Inferior parietal cortex (tissue), 1 donor: Measurements from ENCODE around the gene TMEM132C.
"Not testable (repeated sequence)": the region's sequence is repeated elsewhere in the genome, so short reads cannot be mapped to it uniquely, and the experiment has no call there.

Experiments
- DNase-seq: peaks from one replicate; pipeline ENCODE4 v3.0.0-alpha.2; 2016; ENCODE audit errors: extremely low spot score

TMEM132C gene

DNA sequence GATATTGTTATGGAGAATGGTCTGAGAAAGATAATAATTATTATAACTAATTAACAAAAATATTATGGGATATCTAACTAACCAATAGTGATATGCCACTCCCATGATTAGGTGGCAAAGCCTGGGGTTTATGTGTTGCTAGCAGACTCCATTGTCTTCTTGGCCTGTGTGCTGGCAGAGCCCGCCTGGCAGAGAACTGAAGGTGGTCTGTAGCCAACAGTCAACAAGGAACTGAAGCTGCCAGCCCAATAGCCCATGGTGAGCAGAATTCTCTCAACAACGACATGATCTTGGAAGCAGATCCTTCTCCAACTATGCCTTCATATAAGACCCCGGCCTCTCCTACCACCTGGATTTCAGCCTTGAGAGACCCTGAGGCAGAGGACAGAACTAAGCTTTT lies 298.0 kb downstream of the TMEM132C start:
- DNase-seq = no peak

DNA sequence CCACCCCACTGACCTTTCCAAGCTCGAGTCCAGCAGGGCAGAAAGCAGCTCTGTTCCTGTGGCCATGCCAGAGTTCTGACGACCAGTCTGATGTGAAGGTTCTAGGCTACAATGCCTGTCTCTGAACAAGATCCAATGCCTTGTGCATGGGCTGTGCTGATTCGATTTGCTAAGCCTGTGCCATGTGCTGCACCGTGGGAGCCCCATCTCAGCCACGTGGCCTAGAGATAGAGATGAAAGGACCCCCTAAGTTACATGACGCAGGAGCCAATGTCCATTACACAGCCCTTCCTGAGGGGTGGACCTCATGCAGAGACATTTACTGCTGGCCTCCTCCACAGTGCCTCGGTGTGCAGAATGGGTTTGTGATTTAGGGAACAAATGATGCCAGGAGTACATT lies 300.8 kb downstream of the TMEM132C start:
- DNase-seq = no peak

DNA sequence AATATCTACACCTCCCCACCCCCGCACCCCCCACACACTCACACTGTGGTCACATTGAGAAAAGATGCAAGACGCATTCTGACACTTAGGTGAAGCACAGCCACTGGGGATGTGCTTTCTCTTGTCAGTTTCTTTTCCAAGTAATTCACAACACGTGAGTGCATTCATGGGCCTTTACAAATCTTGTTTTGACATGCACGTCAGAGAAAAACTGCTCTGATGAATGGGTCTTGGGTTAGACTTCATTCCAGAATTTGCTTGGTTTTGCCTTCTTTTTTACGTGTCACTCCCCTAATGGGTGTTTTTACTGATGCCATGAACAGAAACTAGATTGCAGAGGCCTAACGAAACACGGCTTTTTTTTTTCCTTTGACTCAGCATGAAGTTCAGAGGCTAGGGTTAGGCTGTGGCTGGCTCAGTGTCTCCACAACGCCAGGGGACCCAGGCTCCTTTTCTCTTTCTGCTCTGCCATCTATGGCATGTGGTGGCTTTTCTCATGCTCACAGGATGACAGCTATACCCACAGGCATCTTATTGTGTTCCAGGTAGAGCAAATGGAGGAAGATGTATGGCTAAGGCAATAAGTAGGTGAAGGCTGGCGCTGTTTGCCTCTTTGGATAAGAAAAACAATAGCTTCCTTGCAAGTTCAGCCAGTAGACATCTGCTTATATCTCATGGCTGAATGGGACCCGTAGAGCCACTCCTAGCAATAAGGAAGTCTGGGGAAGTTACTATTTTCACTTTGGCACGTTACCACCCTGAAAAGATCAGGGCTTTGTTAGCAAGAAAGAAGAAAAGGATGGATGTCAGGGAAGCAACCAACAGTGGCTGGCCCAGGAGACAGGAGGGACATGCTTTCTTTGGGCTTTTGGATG lies 303.5 kb downstream of the TMEM132C start:
- no peak for DNase-seq

DNA sequence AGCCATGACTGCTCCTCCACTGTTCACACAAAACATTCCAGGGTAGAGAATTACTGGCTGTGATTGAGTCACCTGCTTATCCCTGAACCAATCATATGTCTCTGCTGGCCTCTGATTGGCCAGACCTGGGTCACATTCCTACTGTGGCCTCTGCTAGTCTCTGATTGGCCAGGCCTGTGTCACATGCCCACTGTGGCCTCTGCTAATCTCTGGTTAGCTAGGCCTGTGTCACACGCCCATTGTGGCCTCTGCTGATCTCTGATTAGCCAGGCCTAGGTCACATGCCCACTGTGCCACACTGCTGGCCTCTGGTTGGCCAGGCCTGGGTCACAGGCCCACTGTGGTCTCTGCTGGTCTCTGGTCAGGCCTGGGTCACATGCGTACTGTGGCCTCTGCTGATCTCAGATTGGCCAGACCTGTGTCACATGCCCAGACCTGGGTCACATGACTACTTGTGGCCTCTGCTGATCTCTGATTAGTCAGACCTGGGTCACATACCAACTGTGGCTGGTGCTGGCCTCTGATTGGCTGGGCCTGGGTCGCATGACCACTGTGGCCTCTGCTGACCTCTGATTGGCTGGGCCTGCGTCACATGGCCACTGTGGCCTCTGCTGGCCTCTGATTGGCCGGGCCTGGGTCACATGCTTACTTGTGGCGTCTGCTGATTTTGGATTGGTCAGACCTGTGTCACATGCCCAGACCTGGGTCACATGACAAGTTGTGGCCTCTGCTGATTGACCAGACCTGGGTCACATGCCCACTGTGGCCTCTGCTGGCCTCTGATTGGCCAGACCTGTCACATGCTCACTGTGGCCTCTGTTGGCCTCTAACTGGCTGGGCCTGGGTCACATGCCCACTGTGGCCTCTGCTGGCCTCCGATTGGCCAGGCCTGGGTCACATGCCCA lies 305.2 kb downstream of the TMEM132C start:
- DNase-seq = no peak

DNA sequence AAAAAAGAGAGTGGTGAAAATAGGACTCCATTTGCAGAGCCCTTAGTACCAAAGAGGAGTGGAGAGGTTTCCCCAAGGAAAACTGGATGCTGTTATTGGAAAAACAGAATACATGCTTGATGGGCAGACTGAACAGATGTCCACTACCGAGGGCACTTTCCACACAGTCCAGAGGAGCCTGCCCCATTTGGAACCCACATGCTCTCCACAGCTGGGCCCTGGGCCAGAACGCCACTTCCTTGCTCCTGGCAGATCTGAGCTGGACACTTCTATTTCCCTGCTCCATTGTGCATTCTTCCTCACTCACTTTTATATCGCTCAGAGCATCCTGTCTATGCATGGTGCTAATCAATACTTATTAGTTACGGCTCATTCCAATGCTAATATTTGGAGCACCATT lies 306.9 kb downstream of the TMEM132C start:
- no peak for DNase-seq

DNA sequence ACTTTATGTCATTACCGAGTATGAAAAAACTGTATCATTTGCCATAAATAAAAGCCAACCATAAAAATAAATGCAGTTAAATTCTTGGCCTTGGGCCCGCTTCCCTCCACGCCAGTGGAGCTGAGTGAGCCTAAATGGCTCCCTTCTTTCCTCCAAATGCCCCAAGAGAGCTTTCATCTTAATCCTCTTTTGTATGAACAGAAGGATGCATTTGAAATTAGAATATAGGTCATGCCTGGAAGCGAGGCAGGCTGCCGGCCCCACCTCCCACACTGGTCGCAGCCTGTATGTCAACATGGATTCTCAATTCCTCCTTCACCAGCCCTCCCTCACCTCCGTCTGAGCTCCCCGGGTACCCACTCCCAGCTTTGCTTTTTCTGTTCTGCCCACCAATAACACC lies 311.1 kb downstream of the TMEM132C start:
- DNase-seq = no peak

DNA sequence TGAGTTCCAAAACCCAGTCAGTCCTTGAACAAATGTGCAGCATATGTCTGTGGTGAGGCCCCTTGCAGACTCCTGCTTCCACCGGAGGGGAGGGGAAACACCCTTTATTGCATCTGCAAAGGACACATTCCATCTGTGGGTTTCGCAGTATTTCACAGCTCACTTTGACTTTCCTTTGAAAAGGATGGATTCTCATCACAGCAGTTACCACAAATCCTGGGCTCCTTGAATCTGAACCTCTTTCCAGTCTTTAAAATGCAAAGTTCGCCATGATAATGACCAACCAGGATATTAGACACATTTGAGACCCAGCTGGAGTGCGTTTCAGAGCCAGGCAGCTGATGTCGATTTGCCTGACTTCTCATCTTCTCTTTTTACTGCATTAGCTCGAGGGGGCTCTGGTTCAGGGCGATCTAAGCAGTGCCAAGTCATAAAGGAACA lies 314.4 kb downstream of the TMEM132C start:
- DNase-seq = no peak

DNA sequence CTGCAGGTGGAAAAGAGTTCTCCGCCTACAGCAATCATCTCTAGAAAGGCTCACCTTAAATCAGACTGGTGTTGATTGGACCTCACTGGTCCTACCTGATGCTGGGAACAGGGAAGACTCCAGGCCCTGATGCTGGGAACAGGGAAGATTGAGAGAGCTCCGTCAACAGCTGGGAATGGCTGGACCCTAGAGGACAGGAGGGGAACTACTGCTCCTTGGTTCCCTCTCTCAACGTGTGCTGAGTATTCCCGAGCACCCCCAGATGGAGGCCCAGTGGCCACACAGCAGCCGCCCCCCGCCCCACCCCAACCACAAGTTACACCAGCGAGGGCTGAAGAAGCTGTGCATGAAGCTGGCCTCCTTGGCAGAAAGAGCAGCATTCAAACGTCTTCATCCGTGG lies 316.5 kb downstream of the TMEM132C start:
- no peak for DNase-seq

DNA sequence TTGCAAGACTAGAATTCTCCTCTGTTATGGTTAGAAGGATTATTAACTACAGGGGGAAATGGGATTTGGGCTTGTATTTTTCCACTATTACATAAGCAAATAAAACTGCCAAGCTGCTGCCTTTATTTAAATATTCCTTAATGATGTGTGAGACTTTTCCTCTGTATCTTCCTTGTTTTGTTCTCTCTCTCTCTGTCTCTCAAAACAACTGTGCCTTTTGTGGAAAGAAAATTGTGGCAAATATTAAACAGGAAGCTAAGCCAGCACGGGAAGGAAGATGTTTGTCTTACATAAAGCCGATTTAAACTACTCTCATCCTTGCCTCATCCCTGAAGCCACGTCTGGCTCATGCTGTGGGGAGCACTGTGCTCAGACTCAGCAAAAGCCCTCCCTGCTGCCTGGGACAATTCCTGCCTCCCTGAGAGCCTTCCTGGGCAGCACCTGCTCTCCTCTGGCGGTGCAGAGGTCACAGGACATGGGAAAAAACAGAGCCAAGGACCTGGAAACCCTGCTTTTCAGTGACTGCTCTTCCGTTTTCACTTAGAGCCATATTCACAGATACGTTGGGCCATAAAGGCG lies 319.6 kb downstream of the TMEM132C start:
- no peak for DNase-seq

DNA sequence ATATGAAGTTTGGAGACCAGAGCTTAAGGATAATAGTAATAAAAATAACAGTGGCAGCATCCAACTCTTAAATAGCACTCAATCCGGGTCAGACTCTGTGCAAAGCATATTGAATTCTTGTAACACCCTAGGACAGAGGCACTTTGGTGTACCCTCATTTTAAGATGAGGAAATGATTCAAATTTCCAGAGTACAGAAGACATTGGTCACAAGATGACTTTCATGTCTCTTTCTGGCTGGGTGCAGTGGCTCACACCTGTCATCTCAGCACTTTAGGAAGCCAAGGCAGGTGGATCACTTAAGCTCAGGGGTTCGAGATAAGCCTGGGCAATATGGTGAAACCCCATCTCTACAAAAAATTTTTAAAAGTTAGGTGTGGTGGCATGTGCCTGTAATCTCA lies 320.9 kb downstream of the TMEM132C start:
- DNase-seq = no peak

DNA sequence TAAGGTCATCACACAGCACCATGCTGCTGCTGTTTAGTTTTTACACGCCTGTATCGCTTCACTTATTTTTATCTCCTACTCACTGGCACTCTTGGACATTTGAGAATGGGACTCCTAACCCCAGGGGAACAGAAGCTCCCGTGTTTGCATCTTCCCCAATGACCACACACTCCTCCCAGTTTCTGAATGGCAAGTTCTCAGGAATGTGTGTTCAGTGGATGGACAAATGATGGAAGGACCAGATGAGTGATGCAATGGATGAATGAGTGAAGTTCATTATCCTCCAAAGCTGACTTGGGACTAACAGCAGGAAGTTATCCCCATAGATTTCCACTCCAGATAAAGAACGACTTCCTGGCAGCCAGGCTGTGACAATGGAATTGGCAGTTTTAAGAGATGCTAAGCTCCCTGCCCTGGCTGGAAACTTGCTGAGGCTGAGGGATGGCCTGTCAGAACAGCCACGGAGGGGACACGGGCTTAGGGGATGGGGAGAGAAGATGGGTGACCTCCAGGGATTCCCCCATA lies 325.3 kb downstream of the TMEM132C start:
- DNase-seq = no peak

DNA sequence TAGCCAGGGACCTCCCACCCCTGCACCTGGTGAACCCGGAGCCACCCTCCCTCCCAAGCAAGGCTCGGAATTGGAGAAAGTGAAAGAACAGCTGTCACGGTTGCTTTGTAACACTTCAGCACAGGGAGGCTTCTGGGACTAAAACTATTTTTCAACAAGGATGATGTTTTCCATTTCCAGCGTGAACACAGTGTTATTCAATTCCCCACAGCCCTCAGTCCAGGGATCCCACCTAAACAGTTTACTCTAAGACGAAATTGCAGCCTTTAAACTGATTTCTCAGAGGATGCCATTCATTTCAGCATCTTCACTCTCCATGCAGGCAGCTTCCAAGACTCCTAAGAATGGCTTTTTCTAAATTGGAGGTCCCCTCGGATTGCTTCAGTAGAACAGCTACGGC lies 327.6 kb downstream of the TMEM132C start:
- no peak for DNase-seq

DNA sequence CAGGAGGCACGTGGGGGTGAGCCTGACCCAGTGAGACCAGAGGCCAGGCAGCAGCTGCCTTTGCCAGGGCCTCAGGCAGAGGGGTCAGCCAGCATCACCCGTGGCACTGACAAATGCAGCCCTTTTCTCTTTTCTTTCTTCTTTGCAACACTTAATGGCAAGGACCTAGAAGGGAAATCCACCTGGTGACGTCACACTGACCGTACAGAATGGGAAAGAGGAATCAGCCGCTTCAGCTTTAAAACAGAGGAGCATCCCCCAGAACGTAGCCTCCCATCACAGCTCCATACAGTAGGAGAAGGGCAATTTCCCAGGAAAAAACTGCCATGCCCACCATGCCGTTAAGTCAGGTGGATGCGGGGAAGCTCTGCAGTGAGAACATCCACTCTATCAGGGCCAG lies 328.6 kb downstream of the TMEM132C start:
- no peak for DNase-seq

DNA sequence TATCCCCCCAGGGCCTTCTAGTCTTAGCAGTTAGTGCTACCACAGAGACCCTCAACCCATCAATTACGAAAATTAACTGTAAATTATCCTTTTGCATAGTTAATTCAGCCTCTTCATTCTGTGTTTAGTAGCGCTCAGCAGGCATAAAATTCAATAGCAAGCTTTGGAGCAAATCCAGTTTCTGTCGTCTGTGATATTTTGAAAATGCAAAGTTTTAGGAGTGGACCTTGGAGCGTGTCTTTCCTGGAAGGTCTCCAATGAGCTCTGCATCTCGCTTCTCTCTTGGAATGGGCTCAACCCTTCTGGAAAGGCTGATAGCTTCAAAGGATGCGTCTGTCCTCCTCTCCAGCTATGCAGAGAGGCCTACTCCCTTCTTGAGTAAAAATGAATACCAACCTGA lies 333.9 kb downstream of the TMEM132C start:
- DNase-seq = no peak

DNA sequence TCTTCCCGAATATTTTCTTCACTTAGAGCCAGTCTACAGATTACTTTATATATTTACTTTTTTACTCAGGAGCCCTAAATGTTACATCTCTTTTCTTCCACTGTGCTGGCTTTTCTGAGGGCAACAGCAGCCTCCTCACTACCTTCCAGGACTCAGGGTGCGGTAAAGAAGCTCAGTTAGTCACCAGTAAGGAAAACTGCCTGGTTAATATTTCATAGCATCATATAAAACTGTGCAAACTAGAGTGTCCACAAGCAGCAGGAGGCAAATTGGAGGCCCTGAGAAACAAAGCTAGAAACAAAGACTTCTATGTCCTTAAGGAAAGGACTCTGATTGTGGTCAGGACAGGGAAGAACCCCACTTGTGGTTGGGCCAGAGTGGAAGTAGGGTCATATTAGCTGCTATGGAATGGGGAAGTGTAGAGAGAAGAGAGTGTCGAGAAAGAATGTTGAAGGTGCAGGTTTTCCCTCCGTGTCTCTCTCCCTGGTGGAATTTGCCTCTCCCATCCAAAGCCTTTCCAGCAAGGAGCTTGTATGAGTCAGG lies 336.7 kb downstream of the TMEM132C start:
- no peak for DNase-seq

DNA sequence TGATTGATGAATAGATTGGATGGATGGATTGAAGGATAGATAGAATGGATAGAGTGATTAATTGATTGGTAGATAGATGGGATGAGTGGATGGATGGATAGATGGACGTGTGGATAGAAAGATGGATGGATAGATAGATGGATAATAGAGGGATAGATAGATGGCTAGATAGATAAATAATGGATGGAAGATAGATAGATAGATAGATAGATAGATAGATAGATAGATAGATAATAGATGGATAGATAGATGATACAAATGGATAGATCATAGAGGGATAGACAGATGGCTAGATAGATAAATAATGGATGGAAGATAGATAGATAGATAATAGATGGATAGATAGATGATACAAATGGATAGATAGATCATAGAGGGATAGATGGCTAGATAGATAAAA lies 337.2 kb downstream of the TMEM132C start:
- DNase-seq = not testable (repeated sequence)

DNA sequence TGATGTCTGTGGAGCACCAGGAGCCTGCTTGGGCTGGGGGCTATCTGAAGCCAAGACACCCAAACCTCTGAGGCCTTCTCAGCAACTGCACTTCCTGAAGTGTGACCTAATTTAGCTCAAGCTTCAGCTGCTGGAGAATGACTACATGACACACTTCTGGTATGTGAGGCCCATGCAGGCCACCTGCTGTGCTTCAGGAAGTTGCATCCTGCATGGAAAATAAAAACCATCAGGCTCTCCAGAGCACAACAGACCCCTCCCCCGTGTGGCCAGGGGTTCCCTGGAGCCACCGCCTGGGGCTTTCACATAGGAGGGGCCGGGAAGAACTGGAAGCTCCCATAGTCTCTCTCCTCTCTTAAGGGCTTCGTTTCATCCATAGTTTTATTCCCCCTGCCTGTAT lies 339.1 kb downstream of the TMEM132C start:
- DNase-seq = no peak

DNA sequence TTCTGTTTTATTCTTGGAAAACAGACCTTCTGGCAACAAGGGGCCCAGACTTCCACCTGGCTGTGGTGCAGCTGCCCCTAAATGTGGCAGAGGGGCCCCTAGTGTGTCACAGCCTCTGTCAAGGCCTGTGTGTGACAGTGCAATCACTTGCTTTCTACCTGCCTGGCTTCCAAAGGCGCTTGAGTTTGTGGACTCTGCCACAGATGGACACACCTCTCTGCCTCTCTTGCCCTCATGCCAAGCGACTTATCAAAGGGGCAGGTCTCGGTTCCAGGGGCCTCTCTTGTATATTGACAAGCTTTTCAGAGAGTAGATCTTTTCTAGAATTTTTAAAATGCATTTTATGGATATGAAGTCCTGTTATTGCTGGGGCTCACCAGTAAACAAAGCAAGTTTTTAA lies 339.6 kb downstream of the TMEM132C start:
- no peak for DNase-seq

DNA sequence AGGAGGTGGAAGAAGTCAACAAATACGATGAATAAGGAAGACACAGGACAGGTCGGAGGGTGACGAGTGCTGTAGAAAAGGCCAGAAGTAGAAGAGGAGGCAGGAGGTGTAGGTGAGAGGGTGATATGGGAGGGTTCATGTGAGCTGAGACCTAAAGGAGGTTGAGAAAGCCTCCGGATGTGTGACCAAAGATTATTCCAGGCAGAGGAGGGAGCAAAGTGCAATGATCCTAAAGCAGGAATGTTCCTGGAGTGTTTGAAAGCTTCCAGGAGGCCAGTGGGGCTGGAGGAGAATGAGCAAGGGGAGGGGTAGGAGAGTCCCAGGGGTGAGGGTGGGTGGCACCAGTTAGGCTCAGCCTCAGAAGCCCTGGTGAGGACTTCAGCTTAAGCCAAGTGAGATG lies 340.0 kb downstream of the TMEM132C start:
- DNase-seq = no peak

DNA sequence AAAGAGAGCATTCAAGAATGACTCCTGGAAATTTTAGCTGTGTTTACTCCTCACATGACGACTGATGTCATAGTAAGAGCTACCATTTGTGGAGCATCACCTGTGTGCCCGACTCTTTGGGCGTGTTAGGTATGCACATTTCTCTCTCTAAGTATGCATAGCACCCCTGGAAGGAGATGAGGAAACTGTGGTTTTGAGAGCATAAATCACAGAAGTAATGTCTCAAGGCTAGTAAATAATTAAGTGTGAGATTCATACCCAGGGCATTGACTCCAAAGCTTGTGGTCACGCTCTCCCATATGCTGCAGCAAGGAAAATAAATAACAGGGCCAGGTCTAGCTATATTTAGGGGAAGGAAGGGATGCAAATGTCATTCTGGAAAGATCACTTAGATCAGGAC lies 340.7 kb downstream of the TMEM132C start:
- DNase-seq = no peak

DNA sequence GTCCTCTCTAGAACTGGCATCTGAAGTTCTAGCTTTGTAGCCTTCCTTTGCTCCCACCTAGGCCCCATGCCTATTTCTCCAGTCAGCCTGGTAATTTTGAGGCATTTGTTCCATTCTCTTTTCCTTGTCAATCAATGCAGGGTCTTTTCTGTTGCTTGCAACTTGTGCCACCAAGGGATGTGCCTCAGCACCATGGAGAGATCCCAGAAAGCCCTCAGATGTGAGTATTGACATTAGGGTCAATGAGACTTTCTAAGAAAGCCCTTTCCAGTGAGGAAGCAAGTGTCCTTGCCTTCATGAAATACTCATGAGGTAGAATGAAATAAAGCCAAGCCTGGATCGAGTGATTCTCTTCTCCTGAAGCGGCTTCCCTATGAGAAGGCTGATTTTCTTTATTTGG lies 342.9 kb downstream of the TMEM132C start:
- DNase-seq = no peak

DNA sequence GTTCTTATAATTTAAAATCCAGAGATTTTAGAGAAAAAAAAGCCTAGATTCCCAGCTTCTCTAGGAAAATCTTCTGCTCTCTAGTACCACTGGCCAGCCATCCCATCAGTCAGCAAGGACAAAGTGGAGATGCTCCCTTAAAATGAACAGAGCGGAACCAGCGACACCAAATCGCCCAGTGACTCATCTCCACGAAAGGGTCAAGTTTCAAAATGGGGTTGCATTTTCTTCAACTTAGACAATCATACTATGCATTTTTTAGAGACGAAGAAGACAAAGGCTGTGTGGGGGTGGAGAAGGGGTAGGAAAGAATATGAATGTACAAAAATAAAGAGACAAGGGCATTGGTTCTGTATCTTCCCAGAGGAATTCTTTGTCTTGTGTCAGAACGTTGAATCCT lies 344.8 kb downstream of the TMEM132C start:
- no peak for DNase-seq
